Rectal smooth muscle tissue (tissue), 1 donor: ENCODE data around the gene TAAR2.
"Not testable (repeated sequence)": the region's sequence is repeated elsewhere in the genome, so short reads cannot be mapped to it uniquely, and the experiment has no call there.

Source experiments
- H3K27ac ChIP-seq: one replicate; pipeline ENCODE4 v1.7.0; 2013; ENCODE audit warnings: low read depth, low read length, inconsistent platforms
- H3K27me3 ChIP-seq: one replicate; pipeline ENCODE4 v1.7.0; 2013; ENCODE audit warnings: low read length; ENCODE audit not compliant: control insufficient read depth, insufficient read depth
- H3K36me3 ChIP-seq: one replicate; pipeline ENCODE4 v1.7.0; 2013; ENCODE audit warnings: low read length; ENCODE audit not compliant: control insufficient read depth, insufficient read depth
- H3K4me1 ChIP-seq: one replicate; pipeline ENCODE4 v1.7.0; 2013; ENCODE audit warnings: low read length; ENCODE audit not compliant: control insufficient read depth, insufficient read depth
- H3K4me3 ChIP-seq: one replicate; pipeline ENCODE4 v1.7.0; 2013; ENCODE audit warnings: low read length
- H3K9ac ChIP-seq: one replicate; pipeline ENCODE4 v1.7.0; 2013; ENCODE audit warnings: low read length

Gene TAAR2

DNA sequence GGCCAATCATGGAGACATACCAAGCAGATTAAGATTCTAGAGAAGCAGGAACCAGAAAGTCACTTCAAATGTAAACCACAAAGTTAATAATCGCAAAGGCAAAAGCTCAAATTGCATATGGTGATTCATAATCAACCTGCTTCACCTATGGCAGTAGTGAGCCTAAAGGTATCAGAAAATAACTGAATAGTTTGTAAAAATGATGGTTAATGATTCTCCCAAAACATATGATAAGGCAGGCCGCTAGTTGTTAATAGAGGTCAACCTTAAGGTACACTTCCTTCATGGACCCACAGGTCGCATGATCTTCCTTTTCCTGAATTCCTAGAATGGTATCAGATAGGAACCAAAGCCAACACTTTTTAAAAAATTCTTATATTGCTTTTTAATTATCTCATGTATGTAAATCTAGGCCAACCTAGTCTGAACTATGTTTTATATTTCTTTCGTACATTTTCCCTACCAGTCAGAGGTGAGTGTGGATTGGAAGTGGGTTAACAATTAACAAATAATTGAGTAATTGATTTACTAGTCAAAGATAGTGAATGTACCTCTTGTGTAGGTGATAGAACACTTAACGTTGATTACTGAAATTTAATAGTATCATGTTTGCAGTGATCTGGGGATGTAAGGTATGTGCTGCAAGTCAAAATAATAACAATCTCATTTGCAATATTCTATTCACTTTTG, 16.4 kb downstream of the TAAR2 start:
- H3K4me3 ChIP-seq: no peak overlapping the region
- H3K27me3 ChIP-seq: no peaks in the 10 kb centered on the region
- no peak overlapping the region for H3K27ac ChIP-seq
- H3K4me1 ChIP-seq: no peaks in the 10 kb centered on the region
- no peaks in the 10 kb centered on the region for H3K36me3 ChIP-seq
- no peak overlapping the region for H3K9ac ChIP-seq

DNA sequence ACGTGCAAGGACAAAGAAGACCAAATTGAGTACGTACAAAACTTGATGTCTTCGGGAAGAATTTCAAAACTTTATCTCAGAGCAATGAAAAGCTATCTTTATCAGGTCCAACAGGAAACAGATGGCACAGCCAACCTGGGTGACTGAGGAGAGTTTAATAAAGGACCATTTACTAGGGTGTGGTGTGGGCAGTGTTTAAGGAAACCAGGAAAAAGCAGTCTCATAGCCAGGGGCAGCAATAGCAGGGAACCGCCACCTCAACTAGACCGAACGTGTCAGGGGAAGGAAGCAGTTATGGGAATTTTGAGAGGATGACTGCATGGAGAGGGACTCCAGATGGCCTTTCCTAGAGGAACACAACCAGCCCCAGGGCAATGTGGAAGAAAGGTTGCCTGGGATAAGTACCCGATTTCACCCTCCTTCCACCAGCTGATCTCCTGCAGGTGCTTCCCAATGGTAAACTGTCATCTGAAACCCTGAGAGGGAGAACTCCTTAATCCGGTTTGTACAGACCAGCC, 19.4 kb downstream of the TAAR2 start:
- H3K27me3 ChIP-seq: no peaks in the 10 kb centered on the region
- H3K9ac ChIP-seq: no peak overlapping the region
- H3K4me1 ChIP-seq: no peaks in the 10 kb centered on the region
- no peak overlapping the region for H3K27ac ChIP-seq
- no peaks in the 10 kb centered on the region for H3K36me3 ChIP-seq
- H3K4me3 ChIP-seq: no peak overlapping the region

GRCh38 chr6:132600900-132601299, 23.2 kb downstream of the TAAR2 start:
- H3K9ac ChIP-seq, H3K27me3 ChIP-seq, H3K36me3 ChIP-seq, H3K4me3 ChIP-seq, H3K27ac ChIP-seq, H3K4me1 ChIP-seq: not testable (repeated sequence)

DNA sequence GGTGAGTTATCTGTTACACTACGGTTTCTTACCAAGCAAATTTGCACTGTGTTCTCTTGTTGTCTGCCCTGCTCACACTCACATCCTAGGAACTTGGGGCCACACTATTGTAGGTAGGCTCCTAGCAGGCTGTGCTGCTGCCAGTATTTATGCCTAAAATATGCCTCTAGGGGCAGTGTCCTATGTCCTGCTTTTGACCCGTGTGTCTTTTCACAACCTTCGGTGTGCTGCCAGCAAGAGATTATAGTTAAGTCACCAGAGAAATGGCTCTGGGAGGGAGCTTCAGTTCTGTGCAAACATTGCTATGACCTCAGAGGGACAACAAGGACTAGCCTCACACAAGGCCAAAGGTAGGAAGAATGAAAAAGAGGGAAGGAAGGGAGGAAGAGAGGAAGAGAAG, 25.6 kb downstream of the TAAR2 start:
- Histone ChIP-seq H3K4me3 (no peak overlapping the region), H3K27me3 (no peaks in the 10 kb centered on the region), H3K4me1 (no peaks in the 10 kb centered on the region), H3K9ac (no peak overlapping the region), H3K27ac (no peak overlapping the region), H3K36me3 (no peaks in the 10 kb centered on the region)

DNA sequence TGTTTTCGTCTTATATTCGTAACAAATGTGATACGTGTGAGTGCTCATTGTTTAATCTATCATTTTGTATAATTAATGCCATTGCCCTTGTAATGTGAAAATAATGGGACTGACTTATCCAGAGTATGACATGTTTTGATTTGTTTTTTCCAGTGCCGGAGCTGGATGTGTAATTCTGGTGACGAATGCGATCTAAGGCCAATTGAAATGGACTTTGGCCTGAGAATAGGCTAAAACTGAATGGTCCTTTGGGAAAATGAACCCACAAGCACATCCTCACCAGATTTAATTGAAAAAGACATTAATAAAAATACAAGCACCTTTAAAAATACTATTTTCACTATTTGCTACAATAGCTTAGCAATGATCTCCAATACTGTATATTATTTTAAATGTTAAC, 27.9 kb downstream of the TAAR2 start:
- no peak overlapping the region for H3K9ac ChIP-seq
- no peak overlapping the region for H3K4me3 ChIP-seq
- H3K36me3 ChIP-seq: no peaks in the 10 kb centered on the region
- H3K4me1 ChIP-seq: no peaks in the 10 kb centered on the region
- H3K27me3 ChIP-seq: no peaks in the 10 kb centered on the region
- no peak overlapping the region for H3K27ac ChIP-seq

DNA sequence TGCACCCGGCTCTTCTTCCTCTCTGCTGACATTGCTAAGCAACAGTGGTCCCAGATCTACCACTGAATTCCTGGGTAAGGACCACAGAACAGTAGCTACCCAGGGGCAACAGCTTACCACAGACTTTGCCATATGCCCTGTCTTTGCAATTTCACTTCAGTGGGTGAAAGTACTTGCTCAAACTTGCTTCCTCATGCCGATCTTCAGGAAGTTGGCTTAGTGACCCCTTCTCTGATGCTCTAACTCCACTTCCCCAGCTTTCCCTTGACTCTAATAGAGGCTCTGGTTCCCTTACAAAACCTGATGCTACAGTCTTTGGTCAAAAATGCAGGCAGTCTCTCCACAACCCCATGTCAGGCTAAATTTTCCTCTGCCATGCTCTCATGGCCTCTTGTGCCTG, 31.2 kb downstream of the TAAR2 start:
- Histone ChIP-seq H3K9ac (no peak overlapping the region), H3K27me3 (no peaks in the 10 kb centered on the region), H3K4me3 (no peak overlapping the region), H3K4me1 (no peaks in the 10 kb centered on the region), H3K27ac (no peak overlapping the region), H3K36me3 (no peaks in the 10 kb centered on the region)

GRCh38 chr6:132590362-132590761, 33.7 kb downstream of the TAAR2 start:
- Histone ChIP-seq H3K4me3 (no peak overlapping the region), H3K36me3 (no peaks in the 10 kb centered on the region), H3K27ac (no peak overlapping the region), H3K27me3 (no peaks in the 10 kb centered on the region), H3K4me1 (no peaks in the 10 kb centered on the region), H3K9ac (no peak overlapping the region)

DNA sequence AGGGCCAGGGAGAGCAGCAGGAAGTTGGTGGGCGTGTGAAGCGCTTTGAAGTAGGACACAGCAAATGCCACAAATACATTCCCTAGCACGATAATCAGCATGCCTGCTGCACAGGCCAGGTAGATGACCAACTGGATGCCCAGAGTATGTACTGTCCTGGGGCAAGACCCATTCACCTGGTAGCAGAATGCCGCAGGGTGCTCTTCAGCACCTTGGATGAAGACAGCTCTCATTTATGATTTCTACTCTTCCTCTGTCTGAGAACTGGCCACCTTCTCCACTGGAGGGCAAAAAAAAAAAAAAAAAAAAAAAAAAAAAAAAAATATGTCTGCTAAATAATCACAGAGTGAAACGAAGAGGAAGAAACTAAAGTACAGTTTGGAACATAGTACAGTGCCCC, 34.6 kb downstream of the TAAR2 start, which contains the start of gene TAAR5:
TSS of gene TAAR5 (minus strand) at position 288 of the 400 bp plus-strand sequence. CDS start at position 233, 55 bp downstream.
- Histone ChIP-seq H3K27ac (no peak within 1 kb of the TSS), H3K4me1 (no peaks in the 10 kb centered on the region), H3K27me3 (no peaks in the 10 kb centered on the region), H3K9ac (no peak within 1 kb of the TSS), H3K4me3 (no peak within 1 kb of the TSS), H3K36me3 (no peaks in the 10 kb centered on the region)

- no peaks in the 10 kb centered on the region for H3K36me3 ChIP-seq
- H3K27ac ChIP-seq: no peak overlapping the region
- no peak overlapping the region for H3K9ac ChIP-seq
- H3K27me3 ChIP-seq: no peaks in the 10 kb centered on the region
- H3K4me3 ChIP-seq: no peak overlapping the region
- no peaks in the 10 kb centered on the region for H3K4me1 ChIP-seq
Measured at GRCh38 chr6:132587424-132587823, 36.7 kb downstream of the TAAR2 start.

DNA sequence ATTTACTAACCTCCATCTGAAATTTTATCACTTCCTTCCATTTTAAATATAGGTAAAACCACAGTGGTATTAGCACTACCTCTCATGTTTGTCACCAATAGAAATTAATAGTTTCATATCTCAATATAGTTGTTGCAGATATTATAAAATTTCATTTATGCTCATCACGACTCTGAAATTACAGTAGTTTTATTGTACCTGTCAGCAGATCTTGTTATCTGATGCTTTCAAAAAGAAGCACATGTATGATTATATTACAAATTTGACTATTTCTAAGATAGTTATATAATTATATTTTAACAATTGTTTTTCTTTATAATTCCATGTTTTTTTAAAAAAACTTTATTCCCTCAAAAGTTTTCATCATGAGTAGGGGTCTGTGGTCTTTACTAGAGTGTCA, 39.4 kb downstream of the TAAR2 start:
- H3K36me3 ChIP-seq: no peaks in the 10 kb centered on the region
- H3K4me1 ChIP-seq: no peaks in the 10 kb centered on the region
- H3K4me3 ChIP-seq: no peak overlapping the region
- no peaks in the 10 kb centered on the region for H3K27me3 ChIP-seq
- H3K27ac ChIP-seq: no peak overlapping the region
- no peak overlapping the region for H3K9ac ChIP-seq

- Histone ChIP-seq H3K4me1 (no peaks in the 10 kb centered on the region), H3K36me3 (no peaks in the 10 kb centered on the region), H3K4me3 (no peak overlapping the region), H3K27me3 (no peaks in the 10 kb centered on the region), H3K9ac (no peak overlapping the region), H3K27ac (no peak overlapping the region)
Measured at GRCh38 chr6:132571774-132572173, 52.3 kb downstream of the TAAR2 start.

DNA sequence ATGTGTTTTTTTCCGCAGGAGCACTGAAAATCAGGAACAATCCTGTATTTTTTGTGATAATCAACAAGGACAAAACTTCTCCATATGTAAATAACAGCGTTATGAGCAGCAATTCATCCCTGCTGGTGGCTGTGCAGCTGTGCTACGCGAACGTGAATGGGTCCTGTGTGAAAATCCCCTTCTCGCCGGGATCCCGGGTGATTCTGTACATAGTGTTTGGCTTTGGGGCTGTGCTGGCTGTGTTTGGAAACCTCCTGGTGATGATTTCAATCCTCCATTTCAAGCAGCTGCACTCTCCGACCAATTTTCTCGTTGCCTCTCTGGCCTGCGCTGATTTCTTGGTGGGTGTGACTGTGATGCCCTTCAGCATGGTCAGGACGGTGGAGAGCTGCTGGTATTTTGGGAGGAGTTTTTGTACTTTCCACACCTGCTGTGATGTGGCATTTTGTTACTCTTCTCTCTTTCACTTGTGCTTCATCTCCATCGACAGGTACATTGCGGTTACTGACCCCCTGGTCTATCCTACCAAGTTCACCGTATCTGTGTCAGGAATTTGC, 53.8 kb downstream of the TAAR2 start, which contains the start of gene TAAR6:
TSS of gene TAAR6 (plus strand) at position 102 of the 557 bp plus-strand sequence. CDS start at position 102, 0 bp downstream.
- no peaks in the 10 kb centered on the region for H3K4me1 ChIP-seq
- no peak within 1 kb of the TSS for H3K27ac ChIP-seq
- no peaks in the 10 kb centered on the region for H3K27me3 ChIP-seq
- no peak within 1 kb of the TSS for H3K4me3 ChIP-seq
- no peaks in the 10 kb centered on the region for H3K36me3 ChIP-seq
- no peak within 1 kb of the TSS for H3K9ac ChIP-seq

- H3K4me3 ChIP-seq: no peak overlapping the region
- no peaks in the 10 kb centered on the region for H3K27me3 ChIP-seq
- H3K36me3 ChIP-seq: no peaks in the 10 kb centered on the region
- no peak overlapping the region for H3K9ac ChIP-seq
- H3K4me1 ChIP-seq: no peaks in the 10 kb centered on the region
- H3K27ac ChIP-seq: no peak overlapping the region
Measured at GRCh38 chr6:132569170-132569569, 54.9 kb downstream of the TAAR2 start.
